Measurements from ENCODE around the gene KIAA0040. TPM values are rescaled to one million over a fixed set of nuclear protein-coding genes. Genes with fewer than 3 reads are reported as not detected.
A peak's percentile ranks its signal among the peaks of the same experiment; 100 is the strongest.

The KIAA0040 gene
- total and polyA plus RNA-seq, 5 donors: 7.5 to 36.0 (median 21.7) TPM

DNA sequence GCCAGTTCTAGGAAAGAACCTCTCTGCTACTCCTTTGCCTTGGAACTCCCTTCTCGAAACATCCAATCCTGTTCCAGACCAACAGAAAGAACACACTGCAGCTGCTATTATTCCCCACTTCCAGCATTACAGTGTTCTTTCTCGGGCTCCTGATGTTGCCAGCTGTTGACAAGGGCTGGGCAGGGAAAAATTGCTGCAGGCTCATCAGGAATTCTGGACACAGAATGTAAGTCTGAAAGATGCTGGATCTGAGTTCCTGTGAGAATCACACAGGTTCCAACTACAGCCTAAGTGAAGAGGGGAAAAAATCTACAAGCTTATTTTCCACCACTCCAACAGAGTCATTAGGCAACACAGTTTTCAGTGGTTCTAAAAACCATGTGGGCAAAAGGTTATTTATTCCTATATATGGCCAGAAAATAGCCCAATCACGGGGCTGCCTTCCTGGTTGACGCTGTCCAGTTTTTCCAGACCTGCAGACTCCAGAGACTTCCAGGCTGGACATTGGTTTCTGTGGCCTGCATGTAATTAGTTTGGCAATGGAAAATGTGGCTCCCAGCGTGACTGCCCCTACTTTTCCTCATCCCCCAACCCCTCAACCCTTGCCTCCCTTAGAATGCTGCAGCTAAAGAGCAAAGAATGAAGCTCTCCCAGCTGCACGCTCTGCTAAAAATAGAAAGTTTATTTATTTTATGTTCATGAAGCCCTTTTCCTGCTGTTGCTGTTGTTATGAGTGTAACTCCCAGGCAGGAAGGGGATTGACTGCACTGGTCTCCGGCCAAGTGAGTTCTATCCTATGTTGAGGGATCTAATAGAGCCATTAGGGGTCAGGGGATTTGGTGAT is 8.3 kb upstream of the KIAA0040 start:
- peak overlapping the region; percentile 89 for H3K27ac ChIP-seq (ENCODE audit: low read length)
- DNase-seq (peak in 1 of 3 donors; percentile 75), ATAC-seq (peak; percentile 83)
- H3K27me3 ChIP-seq (ENCODE audit: control insufficient read depth, insufficient read depth): no peaks in the 10 kb centered on the region
- no peaks in the 10 kb centered on the region for H3K9me3 ChIP-seq (ENCODE audit: control insufficient read depth, low read length)
- WGBS: 27% methylated on average over 7 of the region's 7 CpGs
- intact Hi-C loops (cut with DNase I): no loop called here
- H3K4me1 ChIP-seq (ENCODE audit: control insufficient read depth, insufficient read depth, low read length): peaks cover 10% of the 10 kb centered on the region
- H3K4me3 ChIP-seq (ENCODE audit: low read length): no peak overlapping the region

GRCh38 chr1:175198332-175198731 is 5.8 kb upstream of the KIAA0040 start:
- Histone ChIP-seq H3K4me3 (ENCODE audit: low read length) (no peak overlapping the region), H3K4me1 (ENCODE audit: control insufficient read depth, insufficient read depth, low read length) (peaks cover 10% of the 10 kb centered on the region), H3K27me3 (ENCODE audit: control insufficient read depth, insufficient read depth) (no peaks in the 10 kb centered on the region), H3K27ac (ENCODE audit: low read length) (no peak overlapping the region), H3K9me3 (ENCODE audit: control insufficient read depth, low read length) (no peaks in the 10 kb centered on the region)
- intact Hi-C loops (cut with DNase I): no loop called here
- no peak for ATAC-seq
- DNase-seq: no peak

GRCh38 chr1:175197531-175197930 is 5.0 kb upstream of the KIAA0040 start:
- ATAC-seq: no peak
- Histone ChIP-seq H3K4me1 (ENCODE audit: control insufficient read depth, insufficient read depth, low read length) (peaks cover 13% of the 10 kb centered on the region), H3K27me3 (ENCODE audit: control insufficient read depth, insufficient read depth) (no peaks in the 10 kb centered on the region), H3K9me3 (ENCODE audit: control insufficient read depth, low read length) (no peaks in the 10 kb centered on the region), H3K4me3 (ENCODE audit: low read length) (no peak overlapping the region), H3K27ac (ENCODE audit: low read length) (peak overlapping the region; percentile 1)
- no peak for DNase-seq
- 67% methylated on average over 2 of the region's 2 CpGs for WGBS
- intact Hi-C loops (cut with DNase I): no loop called here

DNA sequence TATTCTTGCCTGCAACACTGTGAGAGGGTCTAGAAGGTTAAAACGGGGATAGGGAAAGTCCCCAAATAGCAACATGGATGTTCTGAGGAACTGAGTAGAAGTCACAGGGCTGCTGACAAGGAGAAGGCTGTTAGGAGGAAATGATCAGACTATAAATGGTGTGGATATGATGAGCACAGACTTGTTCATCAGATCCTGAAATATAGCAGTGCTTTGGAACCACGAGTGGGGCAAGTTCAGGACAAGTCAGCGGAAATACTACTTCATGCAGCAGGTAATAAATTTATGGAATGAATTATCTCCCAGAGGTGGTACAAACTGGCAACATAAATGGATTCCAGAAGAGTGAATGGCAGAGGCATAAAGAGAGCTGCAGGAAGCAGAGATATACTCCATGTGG is 3.2 kb upstream of the KIAA0040 start:
- ATAC-seq: no peak
- H3K9me3 ChIP-seq (ENCODE audit: control insufficient read depth, low read length): no peaks in the 10 kb centered on the region
- H3K4me3 ChIP-seq (ENCODE audit: low read length): no peak overlapping the region
- no peak overlapping the region for H3K27ac ChIP-seq (ENCODE audit: low read length)
- intact Hi-C loops (cut with DNase I): no loop called here
- DNase-seq: no peak
- peaks cover 9% of the 10 kb centered on the region for H3K4me1 ChIP-seq (ENCODE audit: control insufficient read depth, insufficient read depth, low read length)
- WGBS: 68% methylated on average over 3 of the region's 3 CpGs
- H3K27me3 ChIP-seq (ENCODE audit: control insufficient read depth, insufficient read depth): no peaks in the 10 kb centered on the region

GRCh38 chr1:175195281-175195680 is 2.7 kb upstream of the KIAA0040 start:
- Histone ChIP-seq H3K27me3 (ENCODE audit: control insufficient read depth, insufficient read depth) (no peaks in the 10 kb centered on the region), H3K9me3 (ENCODE audit: control insufficient read depth, low read length) (no peaks in the 10 kb centered on the region), H3K4me1 (ENCODE audit: control insufficient read depth, insufficient read depth, low read length) (peaks cover 6% of the 10 kb centered on the region), H3K4me3 (ENCODE audit: low read length) (no peak overlapping the region), H3K27ac (ENCODE audit: low read length) (no peak overlapping the region)
- ATAC-seq (no peak), DNase-seq (no peak)
- WGBS: 0% methylated on average over 1 of the region's 1 CpG
- intact Hi-C loops (cut with DNase I): no loop called here

GRCh38 chr1:175193527-175193910 is 943 bp upstream of the KIAA0040 start:
- DNase-seq (peak in 1 of 3 donors; percentile 47), ATAC-seq (peak in 1 of 2 donors; percentile 17)
- 59% methylated on average over 4 of the region's 4 CpGs for WGBS
- Histone ChIP-seq H3K9me3 (ENCODE audit: control insufficient read depth, low read length) (no peaks in the 10 kb centered on the region), H3K4me3 (ENCODE audit: low read length) (peak overlapping the region; percentile 74), H3K27me3 (ENCODE audit: control insufficient read depth, insufficient read depth) (no peaks in the 10 kb centered on the region), H3K27ac (ENCODE audit: low read length) (peak overlapping the region; percentile 95), H3K4me1 (ENCODE audit: control insufficient read depth, insufficient read depth, low read length) (peaks cover 2% of the 10 kb centered on the region)
- intact Hi-C loops (cut with DNase I): loop anchor here in 1 of 4 donors (2.0 kb wide), 1 partner anchor 37 kb away; no protein-coding TSS in a partner anchor

GRCh38 chr1:175192111-175192629 is 406 bp downstream of the KIAA0040 start:
- no peaks in the 10 kb centered on the region for H3K27me3 ChIP-seq (ENCODE audit: control insufficient read depth, insufficient read depth)
- WGBS: under 1% methylated on average over 17 of the region's 17 CpGs
- peak overlapping the region; percentile 74 for H3K4me3 ChIP-seq (ENCODE audit: low read length)
- DNase-seq: peak; percentile 61 to 82 (median 76)
- H3K27ac ChIP-seq (ENCODE audit: low read length): peak overlapping the region; percentile 95
- H3K9me3 ChIP-seq (ENCODE audit: control insufficient read depth, low read length): no peaks in the 10 kb centered on the region
- ATAC-seq: peak; percentile 30 to 32
- intact Hi-C loops (cut with DNase I): loop anchor here in 1 of 4 donors (2.0 kb wide), 1 partner anchor 35 kb away; no protein-coding TSS in a partner anchor
- H3K4me1 ChIP-seq (ENCODE audit: control insufficient read depth, insufficient read depth, low read length): peaks cover 5% of the 10 kb centered on the region

DNA sequence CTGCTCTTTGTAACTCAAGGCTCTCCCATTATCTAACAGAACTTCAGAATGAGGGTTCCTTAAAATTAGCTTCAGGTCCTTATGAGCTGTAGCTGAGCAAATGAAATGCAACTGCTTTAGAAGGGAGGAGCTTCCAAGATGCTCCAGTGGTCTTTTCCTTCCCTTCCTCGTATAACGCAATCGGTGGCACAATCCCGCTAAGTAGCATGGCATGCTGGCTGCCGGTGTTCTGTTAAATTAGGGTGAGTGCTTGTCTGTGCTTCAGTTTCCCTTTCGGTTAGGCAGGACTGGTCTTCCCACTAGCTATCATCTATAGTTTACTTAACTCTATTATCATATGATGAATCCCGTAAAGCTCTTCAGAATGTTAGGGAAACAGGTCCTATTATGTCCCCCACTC is 917 bp downstream of the KIAA0040 start:
- no peaks in the 10 kb centered on the region for H3K9me3 ChIP-seq (ENCODE audit: control insufficient read depth, low read length)
- peak overlapping the region; percentile 95 for H3K27ac ChIP-seq (ENCODE audit: low read length)
- peak; percentile 5 to 25 for ATAC-seq
- no peaks in the 10 kb centered on the region for H3K27me3 ChIP-seq (ENCODE audit: control insufficient read depth, insufficient read depth)
- peaks cover 7% of the 10 kb centered on the region for H3K4me1 ChIP-seq (ENCODE audit: control insufficient read depth, insufficient read depth, low read length)
- intact Hi-C loops (cut with DNase I): loop anchor here in 1 of 4 donors (2.0 kb wide), 1 partner anchor 35 kb away; no protein-coding TSS in a partner anchor
- H3K4me3 ChIP-seq (ENCODE audit: low read length): peak overlapping the region; percentile 74
- 18% methylated on average over 7 of the region's 7 CpGs for WGBS
- DNase-seq: no peak

GRCh38 chr1:175188936-175189335 is 3.6 kb downstream of the KIAA0040 start:
- Histone ChIP-seq H3K4me3 (ENCODE audit: low read length) (no peak overlapping the region), H3K9me3 (ENCODE audit: control insufficient read depth, low read length) (no peaks in the 10 kb centered on the region), H3K27me3 (ENCODE audit: control insufficient read depth, insufficient read depth) (no peaks in the 10 kb centered on the region), H3K4me1 (ENCODE audit: control insufficient read depth, insufficient read depth, low read length) (peaks cover 10% of the 10 kb centered on the region), H3K27ac (ENCODE audit: low read length) (no peak overlapping the region)
- WGBS: 52% methylated on average over 2 of the region's 2 CpGs
- no peak for ATAC-seq
- peak in 1 of 3 donors; percentile 59 for DNase-seq
- intact Hi-C loops (cut with DNase I): no loop called here

GRCh38 chr1:175186433-175187160 is 6.0 kb downstream of the KIAA0040 start:
- H3K9me3 ChIP-seq (ENCODE audit: control insufficient read depth, low read length): no peaks in the 10 kb centered on the region
- intact Hi-C loops (cut with DNase I): no loop called here
- no peak overlapping the region for H3K4me3 ChIP-seq (ENCODE audit: low read length)
- peak; percentile 45 to 61 for ATAC-seq
- no peak for DNase-seq
- 62% methylated on average over 2 of the region's 2 CpGs for WGBS
- H3K27me3 ChIP-seq (ENCODE audit: control insufficient read depth, insufficient read depth): no peaks in the 10 kb centered on the region
- H3K27ac ChIP-seq (ENCODE audit: low read length): peak overlapping the region; percentile 50
- peaks cover 11% of the 10 kb centered on the region for H3K4me1 ChIP-seq (ENCODE audit: control insufficient read depth, insufficient read depth, low read length)

- ATAC-seq (no peak), DNase-seq (no peak)
- intact Hi-C loops (cut with DNase I): no loop called here
- Histone ChIP-seq H3K4me1 (ENCODE audit: control insufficient read depth, insufficient read depth, low read length) (peaks cover 11% of the 10 kb centered on the region), H3K27ac (ENCODE audit: low read length) (no peak overlapping the region), H3K27me3 (ENCODE audit: control insufficient read depth, insufficient read depth) (no peaks in the 10 kb centered on the region), H3K4me3 (ENCODE audit: low read length) (no peak overlapping the region), H3K9me3 (ENCODE audit: control insufficient read depth, low read length) (no peaks in the 10 kb centered on the region)
- WGBS: 92% methylated on average over 1 of the region's 1 CpG
Observed at GRCh38 chr1:175185903-175186302, 6.7 kb downstream of the KIAA0040 start.

Measured in right cardiac atrium (tissue), 5 donors.